IMR-90 (cell line): Measurements from ENCODE around the gene ALDH1L2.
A peak's percentile ranks its signal among the peaks of the same experiment; 100 is the strongest.

Experiments
- BHLHE40 ChIP-seq: fragments of 150-350 bp; IDR thresholded peaks from 2 replicates; pipeline ENCODE4 v1.6.1; 2016; ENCODE audit warnings: mild to moderate bottlenecking, low read depth, low read length
- CEBPB ChIP-seq: IDR thresholded peaks from 2 replicates; pipeline ENCODE4 v1.6.1; 2012; ENCODE audit warnings: low read depth, low read length, improper control_type of control experiment
- CTCF ChIP-seq: conservative IDR thresholded peaks from 2 replicates; pipeline ENCODE4 v1.5.1; 2012; ENCODE audit warnings: mild to moderate bottlenecking, low read depth, low read length, improper control_type of control experiment
- MAFK ChIP-seq: IDR thresholded peaks from 2 replicates; pipeline ENCODE4 v1.6.1; 2012; ENCODE audit warnings: low read depth, low read length, improper control_type of control experiment
- POLR2A ChIP-seq: IDR thresholded peaks from 2 replicates; pipeline ENCODE4 v1.6.1; 2012; ENCODE audit warnings: mild to moderate bottlenecking, low read depth, low read length
- RAD21 ChIP-seq: IDR thresholded peaks from 2 replicates; pipeline ENCODE4 v1.6.1; 2012; ENCODE audit warnings: low read length, improper control_type of control experiment
- RCOR1 ChIP-seq: IDR thresholded peaks from 2 replicates; pipeline ENCODE4 v1.6.1; 2012; ENCODE audit warnings: mild to moderate bottlenecking, low read length, improper control_type of control experiment; ENCODE audit not compliant: insufficient replicate concordance

- TF ChIP-seq CTCF: peak; percentile 44
- TF ChIP-seq POLR2A: no peak
- no peak for TF ChIP-seq CEBPB
- TF ChIP-seq RCOR1: no peak
- TF ChIP-seq MAFK: no peak
- peak; percentile 47 for TF ChIP-seq RAD21
- no peak for TF ChIP-seq BHLHE40
These were observed 16.7 kb upstream of the ALDH1L2 start for GRCh38 chr12:105100998-105101397.
